Stimulated activated CD8-positive, alpha-beta memory T cell treated with anti-CD3 and anti-CD28 coated beads, Interleukin-7, amount 100 ng/mL, for 24 hours (primary cell): Measurements from ENCODE around the gene COL23A1.

Source experiments
- DNase-seq: peaks from one replicate; pipeline ENCODE4 v3.0.0-alpha.2; 2020; ENCODE audit warnings: low read depth

The COL23A1 gene

DNA sequence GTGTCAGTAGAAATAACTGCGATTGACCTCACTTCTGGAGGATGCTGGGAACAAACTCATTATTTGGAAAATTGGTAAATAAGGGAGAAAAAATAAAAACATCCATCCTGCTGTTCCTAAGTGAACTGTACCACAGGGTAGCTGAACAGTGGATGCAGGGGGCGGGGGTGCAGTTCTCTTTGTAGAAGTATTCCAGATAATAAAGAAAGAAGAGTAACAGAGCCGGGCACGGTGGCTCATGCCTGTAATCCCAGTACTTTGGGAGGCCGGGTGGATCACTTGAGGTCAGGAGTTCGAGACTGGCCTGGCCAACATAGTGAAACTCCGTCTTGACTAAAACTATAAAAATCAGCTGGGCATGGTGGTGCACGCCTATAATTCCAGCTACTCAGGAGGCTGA is 132.1 kb downstream of the COL23A1 start:
- no peak for DNase-seq

DNA sequence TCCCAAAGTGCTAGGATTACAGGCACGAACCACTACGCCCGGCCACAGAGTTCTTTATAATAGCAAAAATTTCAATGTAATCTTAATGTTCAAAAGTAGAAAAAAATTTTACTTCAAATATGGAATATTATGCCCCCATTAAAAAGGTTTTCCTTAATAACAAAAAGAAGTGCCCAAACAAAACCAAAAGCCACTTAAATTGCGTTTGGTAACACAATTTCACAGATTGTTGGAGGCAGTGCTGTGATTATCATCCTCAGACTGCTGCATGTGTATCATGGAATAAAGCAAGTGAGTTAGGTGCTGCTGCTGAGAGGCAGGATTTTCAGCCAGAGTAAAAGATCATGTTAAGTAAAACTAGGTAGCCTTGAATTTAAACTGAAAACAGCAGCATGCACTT is 132.7 kb downstream of the COL23A1 start:
- no peak for DNase-seq

DNA sequence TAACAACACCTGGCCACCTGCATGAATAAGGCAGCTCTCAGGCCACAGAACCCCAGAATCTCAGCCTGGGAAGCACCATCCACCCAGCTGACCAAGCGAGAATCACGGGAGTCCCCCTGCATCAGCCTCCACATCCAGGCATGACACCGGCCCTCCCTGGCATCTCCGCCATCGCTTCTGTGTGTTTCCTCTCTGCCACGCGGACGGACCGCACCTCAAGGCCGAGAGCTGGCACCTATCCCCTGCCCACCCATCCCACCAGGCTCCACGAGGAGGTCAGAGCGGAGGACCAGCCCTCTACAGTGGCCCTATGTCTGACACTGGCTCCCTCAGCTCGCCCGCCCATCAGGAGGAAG is 134.7 kb downstream of the COL23A1 start:
- no peak for DNase-seq

DNA sequence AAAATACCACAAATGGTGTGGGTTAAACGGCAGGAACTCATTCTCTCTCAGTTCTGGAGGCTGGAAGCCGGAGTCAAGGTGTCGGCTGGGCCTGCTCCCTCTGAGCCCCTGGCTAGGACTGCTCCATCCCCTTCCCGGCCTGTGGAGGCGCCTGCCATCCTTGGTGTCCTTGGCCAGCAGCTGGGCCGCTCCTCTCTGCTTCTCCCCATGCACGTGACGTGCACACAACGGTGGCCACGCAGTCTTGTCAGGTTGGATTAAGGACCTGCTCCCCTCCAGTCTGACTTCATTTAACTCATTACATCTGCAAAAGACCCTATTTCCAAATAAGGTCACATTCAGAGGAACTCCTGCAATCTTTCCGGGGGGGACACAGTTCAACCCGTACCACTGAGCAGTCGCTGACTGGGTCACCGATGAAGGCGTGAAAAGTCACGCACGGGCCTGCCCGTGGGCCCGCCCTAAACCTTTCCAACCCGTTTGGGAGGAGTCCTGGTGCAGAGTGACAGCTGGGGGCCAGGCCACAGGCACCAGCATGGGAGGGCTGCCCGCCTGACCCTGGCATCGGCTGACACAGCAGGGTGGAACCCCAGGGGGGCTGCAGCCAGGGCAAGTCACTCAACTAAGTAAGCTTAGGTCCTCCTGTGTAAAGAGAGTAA is 135.2 kb downstream of the COL23A1 start:
- no peak for DNase-seq

DNA sequence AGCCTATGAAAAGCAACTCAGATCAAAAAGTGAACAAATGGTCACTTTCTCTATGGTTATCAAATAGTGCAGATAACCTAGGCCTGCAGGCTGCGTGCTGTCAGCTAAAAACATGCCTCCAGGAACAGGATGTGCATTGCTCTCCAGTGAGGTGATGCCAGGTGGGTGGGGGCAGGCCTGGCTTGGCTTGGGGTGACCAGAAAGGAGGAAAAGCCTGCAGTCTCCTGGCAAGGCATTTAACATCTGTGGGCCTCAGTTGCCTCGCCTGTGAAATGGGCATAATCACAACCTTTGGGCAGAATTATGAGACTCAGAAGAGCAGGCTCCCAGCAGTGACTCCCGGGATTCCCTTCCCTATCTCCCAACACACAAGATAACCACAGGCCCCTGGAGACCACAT is 135.9 kb downstream of the COL23A1 start:
- no peak for DNase-seq

DNA sequence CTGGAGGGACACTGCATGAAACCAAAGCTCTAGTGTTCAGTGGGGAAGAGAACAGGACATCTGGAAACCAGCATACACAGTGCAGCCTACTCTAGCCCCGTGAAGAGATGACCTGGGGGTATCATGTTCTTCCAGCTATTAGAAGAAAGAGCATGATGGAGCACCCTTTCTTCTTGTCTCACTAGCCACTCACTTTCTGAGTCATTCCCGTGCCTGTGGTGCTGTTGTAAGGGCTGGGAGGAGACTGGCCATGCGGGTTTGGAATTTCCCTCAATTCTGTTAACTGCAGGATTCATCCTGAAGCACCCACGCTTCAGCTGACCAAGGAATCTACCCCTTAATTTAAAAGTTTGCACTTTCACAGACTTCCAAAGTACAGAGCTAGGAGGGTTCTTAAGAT is 137.0 kb downstream of the COL23A1 start:
- no peak for DNase-seq

DNA sequence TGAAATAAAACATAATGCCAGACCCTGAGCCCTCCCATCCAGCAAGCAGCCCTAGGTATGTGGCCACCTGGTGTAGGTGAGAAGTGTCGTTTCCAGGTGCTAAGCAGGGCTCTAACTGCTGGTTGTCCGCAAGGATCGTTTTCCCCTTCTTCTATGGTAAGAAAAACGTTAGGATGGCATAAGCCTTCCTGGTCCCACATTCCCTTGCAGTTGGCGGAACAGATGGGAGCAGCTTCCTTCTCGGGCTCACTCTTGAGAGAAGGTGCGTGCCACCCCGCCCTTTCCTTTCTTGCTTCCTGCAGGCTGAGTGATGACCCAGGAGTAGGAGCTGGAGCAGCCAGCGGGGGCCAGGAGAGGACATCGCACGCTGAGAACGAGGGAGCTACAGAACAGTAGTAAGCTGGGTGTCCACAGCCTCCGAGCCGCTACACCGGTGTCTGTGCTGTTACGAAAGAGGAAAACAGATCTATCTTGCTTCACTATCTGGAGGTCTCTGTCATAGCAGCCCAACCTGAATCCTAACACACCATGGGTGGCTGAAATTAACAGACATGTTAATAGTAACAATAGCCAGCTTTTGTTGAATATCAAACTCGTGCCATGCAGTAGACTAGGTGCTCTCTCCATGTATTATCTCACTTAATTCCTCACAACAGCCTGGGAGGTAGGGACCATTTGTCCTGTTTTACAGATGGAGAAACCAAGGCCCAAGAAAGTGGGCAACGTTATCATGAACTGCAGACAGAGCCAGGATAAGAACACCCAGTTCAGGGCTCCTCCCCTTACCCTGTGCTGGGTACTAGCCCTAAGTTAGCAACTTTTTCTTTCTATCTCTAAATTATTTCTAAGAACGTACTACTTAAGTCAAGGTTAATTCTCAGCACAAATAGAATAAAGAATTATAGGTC is 139.8 kb downstream of the COL23A1 start:
- no peak for DNase-seq

DNA sequence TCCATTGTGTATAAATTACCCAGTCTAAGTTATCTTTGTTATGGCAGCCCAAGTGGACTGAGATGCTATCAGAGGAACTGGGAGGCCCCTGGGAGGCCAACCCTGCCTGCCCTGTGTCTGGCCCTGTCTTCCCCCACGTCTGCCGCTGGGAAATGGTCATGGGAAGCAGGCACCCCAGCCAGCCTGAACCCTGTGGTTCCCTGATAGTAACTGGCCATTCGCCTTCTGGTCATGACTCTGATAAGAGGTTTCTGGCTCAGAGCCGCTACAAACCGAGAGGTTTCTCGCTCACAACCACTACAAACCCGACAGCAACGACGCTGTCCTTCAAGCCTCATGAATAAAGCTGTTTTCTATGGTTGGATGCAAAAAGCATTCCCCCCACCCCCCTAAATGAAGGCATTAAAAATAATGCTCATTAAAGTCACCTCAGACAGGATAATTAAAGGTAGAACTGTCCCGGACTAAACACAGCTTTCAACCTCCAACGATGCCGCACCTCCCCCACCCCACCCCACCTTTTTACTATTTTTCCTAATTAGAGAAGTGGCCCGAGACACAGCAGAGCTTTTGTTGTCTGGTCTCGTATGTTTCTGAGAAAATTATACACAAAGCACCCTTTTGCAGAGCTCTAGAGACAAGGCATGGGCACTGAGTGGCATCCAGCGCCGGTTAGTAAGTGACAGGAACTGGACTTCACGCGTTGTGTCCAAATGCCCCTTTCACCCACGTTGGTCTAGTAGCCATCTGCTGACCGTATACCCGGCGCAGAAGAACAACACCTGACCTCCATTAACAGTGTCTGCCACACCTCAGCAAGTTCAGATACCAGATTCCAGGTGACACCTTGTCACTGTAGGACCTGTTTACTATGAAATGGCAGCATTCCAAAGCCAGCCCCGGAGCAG is 140.8 kb downstream of the COL23A1 start:
- DNase-seq, result no peak

DNA sequence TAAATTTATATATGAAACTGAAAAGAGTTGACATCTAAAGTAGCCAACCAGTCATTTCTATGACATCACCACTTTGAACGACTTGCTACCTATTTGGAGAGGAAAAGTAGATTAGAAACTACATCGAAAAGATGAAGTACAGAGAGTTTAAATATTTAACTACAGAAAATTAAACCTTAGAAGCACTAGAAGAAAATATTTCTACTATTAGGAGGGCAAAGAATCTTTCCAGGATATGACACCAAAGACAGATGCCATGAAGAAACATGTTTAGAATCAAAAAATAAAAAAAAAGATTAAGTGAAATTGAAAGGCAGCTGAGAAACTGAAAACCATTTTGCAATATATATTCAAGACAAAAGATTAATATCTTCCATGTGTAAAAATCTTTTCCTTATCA is 144.7 kb downstream of the COL23A1 start:
- DNase-seq, result no peak

DNA sequence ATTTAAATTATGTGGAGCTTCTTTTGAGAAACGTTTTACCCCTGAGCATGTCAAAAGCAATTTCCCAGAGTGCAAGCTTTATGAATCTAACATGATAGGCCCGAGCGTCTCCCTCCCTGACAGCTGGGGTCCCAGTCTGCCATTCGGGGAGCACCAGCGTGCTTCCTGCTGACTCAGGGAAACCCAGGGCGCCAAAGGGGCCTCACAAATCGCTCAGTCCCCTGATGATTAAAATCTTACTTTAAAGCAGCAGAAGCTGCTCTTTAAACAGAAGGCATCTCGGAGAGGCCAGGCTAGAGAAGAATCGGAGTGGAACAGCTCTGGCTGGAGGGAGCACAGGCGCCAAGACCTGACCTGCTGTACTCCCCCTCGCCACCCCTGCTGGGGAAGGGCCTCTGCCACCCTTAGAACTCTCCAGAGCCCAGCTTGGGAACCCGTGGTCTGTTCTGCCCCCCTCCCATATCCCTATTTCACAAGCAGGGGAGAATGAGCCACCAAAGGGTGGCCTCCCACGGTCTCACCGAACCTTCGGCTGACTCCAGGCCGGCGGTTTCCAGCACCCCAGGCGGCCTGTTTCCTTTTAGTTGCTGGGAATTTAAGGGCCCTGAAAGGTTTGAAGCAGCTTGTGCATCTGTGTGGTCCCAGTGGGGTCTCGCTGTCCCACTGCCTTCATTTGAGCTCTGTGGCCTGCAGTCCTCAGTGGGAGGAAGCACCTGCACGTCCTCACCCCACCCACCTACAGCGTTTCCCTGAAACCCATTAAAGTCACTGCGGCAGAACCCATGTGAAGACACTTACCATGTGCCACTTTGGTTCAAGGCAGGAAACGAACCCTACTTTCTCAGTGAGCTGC is 147.6 kb downstream of the COL23A1 start:
- DNase-seq, result no peak

DNA sequence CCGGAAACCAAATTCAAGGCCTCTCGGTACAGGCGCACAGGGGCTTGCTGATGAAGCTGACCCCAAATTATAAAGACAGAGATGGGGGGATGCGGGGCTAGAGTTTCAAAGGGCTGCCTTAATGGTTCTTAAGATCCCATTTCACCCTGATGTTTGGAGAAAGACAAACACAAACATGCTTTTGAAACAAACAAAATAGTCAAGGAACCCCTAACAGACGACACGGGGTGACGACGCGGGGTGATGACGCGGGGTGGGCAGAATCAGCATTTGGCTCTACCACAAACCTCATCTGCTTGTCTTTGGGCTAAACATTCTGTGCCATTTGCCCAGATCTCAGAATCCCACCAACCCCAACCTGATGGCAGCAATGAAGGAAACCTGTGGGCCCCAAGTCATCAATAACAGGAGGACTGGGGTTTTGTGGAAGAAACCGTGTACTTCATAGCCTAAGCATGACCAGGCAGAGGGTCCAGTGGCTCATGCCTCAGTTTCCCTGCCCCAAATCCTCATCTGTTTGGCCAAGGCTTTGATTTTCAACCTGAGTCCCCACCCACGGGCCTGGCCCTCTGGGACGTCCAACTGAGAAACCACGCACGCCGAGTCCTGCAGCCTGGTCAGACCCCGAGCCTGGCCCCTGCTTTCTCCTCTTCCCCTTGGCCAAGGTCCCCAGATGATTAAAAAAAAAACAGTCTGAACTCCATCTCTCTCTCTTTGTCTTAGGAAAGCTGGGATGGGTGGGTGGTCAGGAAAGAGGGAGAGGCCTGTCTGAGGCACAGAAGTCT is 148.5 kb downstream of the COL23A1 start:
- DNase-seq, result no peak

DNA sequence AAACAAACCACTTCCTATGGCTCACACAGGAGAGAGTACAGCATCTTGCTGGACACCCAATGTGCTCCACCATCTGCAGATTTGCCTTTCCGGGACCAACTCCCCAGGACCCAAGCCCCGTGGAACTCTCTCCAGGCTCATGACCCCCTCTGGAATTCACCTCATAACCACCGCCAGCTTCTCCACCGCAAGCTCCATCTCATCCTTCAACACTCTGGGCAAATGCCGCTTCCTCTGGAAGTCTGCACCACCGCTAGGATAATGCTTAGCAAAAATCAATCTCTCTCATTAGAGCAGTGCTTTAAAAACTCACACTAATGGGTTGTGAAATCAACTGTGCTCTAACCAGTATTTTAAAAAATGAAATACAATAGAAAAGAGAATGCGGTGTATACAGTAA is 150.0 kb downstream of the COL23A1 start:
- DNase-seq, result no peak

DNA sequence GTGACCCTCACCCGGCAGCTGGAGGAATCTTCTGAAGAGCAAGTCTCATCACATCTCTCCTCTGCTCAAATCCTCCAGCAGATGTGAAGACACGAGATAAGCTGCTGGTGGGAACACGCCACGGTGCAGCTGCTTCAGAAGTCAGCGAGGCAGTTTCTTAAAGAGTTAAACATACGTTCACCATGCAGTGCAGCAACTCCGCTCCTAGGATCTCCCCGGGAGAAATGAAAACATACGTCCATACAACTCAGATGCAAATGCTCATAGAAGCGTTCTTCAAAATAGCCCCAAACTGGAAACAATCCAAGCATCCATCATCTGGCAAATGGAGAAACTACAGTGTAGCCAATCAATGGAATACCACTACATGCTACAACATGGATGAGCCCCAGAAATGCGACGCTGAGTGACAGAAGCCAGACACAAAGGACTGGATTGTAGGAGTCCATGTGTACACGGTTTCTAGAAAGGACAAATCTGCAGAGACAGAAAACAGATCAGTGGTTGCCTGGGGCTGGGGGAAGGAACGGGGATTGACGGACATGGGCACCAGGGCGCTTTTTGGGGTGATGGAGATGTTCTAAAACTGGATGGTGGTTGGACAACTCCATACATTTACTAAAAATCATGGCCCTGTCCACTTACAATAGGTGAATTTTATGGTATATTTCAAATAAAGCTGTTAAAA is 150.6 kb downstream of the COL23A1 start:
- no peak for DNase-seq

DNA sequence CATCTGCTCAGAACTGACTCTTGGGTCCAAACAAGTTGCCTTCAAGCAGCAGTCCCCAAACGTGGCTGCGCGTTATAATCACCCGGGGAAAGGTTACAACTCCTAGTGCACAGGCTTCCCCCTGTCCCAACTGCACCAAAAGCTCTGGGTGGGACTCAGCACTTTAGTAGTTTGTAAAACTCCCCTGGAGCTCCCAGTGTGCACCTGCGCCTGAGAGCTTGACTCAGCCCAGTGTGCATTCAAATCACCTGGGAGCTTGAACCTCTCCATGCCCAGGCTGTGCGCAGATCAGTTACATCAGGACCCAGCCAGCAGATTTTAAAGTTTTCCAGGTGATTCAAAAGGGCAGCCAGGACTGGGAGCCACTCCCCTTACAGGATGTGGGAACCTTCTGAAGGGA is 151.4 kb downstream of the COL23A1 start:
- DNase-seq, result no peak

DNA sequence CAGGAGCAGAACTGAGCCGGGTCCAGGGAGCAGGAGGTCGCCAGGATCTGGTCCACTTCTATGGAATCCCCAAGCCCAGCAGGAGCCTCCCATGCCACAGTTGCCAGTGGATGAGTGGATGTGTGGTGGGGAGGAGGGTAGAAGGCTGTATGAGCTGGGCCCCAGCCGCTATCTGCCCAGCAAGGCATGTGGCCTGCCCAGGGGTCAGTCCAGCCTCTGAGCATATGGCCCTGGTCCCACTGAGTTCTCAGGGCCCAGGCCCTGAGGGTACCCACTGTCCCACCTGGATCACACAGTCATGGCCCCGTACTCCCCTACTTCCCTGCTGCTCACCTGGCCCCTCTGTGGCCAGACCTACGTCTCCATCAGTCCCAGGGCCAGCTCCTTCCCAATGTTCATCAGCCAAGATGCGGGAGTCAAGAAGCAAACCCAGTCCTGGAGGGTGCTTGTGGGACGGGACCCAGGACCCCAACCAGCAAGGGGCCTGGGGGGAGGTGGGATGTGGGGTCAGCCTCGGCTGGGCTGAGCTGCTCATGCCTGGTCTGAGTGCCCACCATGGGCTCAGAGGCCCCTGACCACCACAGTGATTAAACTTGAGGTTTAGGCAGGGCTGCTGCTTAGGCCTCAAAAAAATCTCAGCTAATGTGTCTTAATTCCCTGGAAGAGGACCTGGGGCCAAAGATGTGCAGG is 152.7 kb downstream of the COL23A1 start:
- no peak for DNase-seq

DNA sequence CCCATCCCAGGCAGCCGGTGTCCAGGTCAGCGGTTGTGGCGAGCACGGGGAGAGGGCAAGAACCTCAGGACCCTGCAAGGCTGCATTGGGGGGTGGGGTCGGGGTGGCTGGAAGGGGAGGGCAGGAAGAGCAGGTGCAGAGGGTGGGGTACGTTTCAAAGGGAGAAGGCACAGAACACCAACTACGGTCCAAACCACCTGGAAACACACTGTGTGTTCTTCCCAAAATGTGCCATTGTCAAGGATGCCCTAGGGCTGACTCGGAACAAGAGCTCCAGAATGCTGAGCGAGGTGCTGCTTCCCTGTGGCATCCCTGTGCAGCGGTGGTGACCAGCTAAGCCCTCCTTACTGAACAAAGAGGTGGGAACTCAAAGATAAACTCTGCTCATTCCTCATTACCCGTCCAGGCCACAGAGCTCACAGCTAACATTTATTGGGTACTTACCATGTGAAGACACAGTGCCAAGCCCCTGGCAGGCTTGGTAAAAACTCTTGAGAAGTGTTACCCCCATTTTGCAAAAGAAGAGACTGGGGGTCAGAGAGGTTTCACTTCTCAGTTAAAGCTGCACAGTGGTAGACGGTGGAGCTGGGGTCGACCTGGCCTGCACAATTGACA is 153.8 kb downstream of the COL23A1 start:
- DNase-seq, result no peak

DNA sequence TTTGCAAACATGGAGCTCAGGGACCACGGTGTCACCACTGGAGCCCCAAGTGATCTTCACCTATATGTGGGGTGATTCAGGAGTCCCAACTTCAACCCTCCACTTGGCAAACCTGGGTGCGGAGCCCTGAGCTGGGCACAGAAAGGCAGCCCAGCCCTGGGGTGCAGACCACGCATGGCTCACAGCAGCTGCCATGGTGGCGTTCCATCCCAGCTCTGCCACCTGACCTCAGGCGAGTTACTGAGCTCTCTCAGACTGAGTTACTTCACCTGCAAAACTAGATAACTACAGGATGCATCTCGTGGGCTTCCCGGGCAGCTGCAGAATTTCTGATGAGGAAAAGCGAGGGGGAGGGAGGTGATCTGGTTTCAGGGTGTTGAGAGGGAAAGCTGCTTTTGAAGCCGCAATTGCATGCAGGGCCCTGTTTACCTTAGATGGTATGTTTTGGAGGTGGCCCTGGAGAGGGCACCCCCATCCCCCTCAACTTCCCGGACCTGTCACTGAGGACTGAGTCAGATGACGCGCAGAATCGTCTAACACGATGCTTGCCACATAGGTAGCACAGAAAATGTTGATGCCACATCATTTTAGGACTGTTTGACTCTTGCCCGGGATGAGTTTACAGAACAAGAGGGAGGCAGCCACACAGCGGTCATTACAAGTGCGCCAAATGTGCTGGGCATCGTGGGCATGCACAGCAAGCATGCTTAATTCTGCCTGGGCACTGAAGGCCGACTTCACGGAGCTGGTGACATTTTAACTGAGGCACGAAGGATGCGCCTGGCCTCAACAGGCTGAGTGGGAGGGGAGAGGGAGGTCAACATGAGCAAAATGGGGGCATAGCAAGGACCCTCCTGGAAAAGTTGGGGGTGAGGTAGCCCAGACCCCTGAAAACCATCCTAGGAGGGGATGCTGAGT is 154.6 kb downstream of the COL23A1 start:
- no peak for DNase-seq

DNA sequence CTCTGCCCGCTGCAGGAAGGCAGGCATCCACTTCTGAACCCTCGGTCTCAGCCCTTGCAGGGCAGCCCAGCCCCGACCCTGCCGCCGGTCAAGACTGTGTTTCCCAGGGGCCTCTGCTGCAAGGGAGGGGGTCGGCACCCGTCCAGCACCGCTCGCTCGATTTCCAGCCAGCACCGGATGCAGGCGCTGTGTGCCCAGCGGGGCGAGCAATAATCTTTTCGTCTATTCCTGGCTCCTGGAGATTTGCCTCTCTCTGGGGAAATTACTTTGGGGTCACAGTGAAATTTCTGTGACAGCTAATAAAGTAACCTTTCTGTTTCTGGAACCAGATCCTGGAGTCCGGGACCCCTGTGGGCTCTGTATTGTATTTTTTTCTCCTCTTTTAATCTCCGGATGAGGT is 155.3 kb downstream of the COL23A1 start:
- DNase-seq, result no peak
